NCI-H187 treated with DMSO at 0.1 percent for 48 hours (cell line): ENCODE measurements around the gene UPF3A.
A peak's percentile ranks its signal among the peaks of the same experiment; 100 is the strongest.
"Not testable (repeated sequence)": the region's sequence is repeated elsewhere in the genome, so short reads cannot be mapped to it uniquely, and the experiment has no call there.

ENCODE experiments used
- DNase-seq: peaks from one replicate; lab custom pipeline; 2025; lab: John Stamatoyannopoulos, UW

UPF3A gene

DNA sequence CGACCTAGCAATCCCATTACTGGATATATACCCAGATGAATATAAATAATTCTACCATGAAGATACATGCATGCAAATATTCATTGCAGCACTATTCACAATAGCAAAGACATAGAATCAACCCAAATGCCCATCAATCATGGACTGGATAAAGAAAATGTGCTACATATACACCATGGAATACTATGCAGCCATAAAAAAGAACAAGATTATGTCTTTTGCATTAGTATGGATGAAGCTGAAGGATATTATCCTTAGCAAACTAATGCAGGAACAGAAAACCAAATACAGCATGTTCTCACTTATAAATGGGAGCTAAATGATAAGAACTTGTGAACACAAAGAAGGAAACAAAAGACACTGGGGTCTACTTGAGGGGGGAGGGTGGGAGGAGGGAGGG is 55.1 kb downstream of the UPF3A start:
- DNase-seq: not testable (repeated sequence)

DNA sequence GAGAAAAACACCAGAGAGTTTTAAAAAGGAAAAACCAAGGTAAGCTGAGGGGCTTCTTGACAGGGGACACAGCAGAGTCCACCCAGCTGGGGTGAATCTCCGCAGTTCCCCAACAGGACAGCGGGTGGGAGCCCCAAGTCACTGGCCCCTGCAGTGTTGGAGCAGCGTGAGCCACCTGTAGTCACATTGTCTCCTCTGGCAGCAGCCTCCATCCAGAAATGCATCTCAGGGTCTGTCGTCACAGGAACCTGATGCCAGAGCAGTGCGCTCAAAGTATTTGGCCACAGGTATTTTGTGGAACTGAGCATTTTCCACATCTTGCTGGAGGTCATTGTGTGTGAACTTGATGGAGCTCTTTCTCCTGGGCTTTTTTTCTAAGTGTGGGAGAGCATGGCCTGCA is 57.6 kb downstream of the UPF3A start:
- no peak for DNase-seq

DNA sequence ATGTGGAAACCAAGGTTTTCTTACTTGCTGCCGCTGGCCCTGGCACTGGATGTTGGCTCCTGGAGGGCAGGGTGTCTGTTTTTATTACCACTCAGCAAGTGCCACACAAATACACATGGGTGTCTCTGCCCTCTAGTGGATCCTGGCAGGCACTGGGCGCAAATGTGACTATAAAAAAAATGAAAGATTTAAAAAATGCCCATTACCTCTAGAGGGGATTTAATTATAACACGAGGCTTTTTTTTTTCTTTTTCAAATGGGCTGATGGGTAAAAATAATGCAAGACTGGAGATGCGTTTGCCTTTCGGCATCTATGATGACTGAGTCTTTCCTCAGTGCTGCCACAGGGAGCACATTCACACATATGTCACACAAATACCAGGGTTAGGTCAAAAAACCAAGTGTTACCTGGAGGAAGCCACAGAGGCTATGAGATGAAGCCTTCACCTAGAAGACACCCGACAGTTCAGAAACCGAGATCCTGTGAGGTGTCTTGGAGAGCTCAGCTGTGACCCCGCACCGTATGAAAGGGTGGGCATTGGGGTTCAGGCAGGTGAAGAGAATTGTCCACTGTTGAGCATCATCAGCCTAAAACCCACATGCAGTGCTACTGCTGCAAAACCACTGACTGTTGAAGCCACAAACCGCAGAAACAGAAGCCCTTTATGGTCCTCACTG is 58.6 kb downstream of the UPF3A start:
- peak; percentile 35 for DNase-seq

DNA sequence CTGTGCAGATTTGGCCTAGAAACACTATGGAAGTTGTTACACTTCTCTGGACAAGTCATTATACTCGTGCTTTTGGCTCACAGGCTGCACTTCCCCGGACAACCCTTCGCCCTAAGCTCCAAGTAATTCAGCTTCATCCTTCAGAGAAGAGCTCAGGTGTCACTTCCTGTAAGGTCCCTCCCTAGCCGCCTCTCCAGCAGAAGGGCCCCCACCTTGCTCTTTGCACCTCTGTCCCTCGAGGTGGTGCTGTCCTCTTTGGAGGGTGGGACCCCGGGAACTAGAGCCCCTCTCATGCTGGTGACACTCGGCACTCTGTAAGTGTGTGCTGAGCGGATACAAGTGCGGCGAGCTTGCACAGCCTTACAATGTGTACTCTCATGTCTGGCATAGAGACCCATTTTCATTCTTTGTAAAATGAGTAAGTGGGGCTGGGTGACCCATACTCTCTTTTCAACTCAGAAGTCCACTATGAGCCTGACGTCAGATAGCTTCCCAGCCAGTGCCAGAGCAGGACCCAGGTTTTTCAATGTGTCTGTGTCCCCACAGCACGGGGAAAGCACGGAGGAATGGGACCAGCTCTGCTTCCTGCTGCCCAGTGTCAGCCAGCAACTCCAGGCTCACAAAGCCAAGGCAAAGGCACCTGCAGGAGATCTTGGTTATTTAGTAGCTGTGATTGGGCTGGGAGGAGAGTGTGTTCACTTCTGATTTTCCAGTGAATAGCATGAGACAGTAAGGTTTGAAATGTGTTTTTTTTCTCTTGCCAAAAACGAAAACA is 59.8 kb downstream of the UPF3A start:
- DNase-seq: no peak

DNA sequence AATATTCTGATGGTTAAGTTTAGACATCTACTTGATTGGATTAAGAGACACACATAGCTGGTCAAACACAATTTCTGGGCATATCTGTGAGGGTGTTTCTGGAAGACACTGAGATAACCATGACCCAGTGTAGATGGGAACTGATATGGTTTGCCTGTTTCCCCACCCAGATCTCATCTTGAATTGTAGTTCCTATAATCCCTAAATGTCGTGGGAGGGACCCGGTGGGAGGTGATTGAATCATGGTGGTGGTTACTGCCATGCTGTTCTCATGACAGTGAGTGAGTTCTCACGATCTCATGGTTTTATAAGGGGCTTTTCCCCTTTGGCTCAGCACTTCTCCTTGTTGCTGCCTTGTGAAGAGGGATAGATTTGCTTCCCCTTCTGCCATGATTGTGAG is 65.9 kb downstream of the UPF3A start:
- DNase-seq: not testable (repeated sequence)

DNA sequence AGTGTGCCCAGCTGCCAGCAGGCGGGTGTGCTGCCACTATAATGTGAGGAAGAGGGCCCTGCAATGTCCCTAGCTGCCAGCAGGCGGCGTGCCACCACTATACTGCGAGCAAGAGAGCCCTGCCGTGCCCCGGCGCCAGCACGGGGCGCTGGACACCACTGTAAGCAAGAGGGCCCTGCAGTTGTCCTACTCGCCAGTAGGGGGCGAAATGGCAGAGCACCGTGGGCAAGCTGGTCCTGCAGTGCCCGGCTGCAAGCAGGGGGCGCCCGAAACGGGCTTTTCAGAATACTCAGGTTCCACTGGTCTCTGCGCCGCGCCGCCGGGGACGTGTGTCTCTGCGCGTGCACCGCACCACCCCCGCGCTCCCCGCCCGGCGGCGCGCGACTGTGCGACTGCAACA is 71.4 kb downstream of the UPF3A start:
- not testable (repeated sequence) for DNase-seq

DNA sequence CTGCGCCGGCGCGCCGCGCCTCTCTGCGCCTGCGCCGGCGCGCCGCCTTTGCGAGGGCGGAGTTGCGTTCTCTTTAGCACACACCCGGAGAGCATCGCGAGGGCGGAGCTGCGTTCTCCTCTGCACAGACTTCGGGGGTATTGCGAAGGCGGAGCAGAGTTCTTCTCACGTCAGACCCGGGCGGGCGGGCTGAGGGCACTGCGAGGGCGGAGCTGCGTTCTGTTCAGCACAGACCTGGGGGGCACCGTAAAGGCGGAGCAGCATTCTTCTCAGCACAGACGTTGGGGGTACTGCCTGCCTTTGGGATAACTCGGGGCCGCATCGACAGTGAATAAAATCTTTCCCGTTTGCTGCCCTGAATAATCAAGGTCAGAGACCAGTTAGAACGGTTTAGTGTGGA is 72.0 kb downstream of the UPF3A start:
- not testable (repeated sequence) for DNase-seq
